ENCODE results near the gene WNT5B. TPM values are rescaled to one million over a fixed set of nuclear protein-coding genes. Genes with fewer than 3 reads are reported as not detected.

The WNT5B gene
- total RNA-seq, 2 donors from 2014 or later = 2.3 to 3.1 TPM

DNA sequence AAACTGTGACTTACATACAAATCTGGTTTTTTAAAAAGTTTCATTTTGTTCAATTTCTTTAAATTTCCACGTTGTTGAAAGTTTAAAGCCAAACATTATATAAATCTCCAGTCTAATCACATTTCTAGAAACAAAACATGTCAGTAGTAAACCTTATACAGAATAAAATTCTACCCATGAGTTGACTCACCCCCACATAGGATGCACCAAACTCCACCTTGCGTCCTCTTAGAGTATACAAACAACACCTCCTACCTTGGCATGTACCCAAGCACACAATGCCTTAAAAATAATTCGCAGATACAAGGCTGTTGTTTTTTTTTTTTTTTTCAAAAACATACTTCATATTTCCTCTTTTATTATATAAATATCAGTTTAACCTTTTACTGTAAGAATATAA, 38.0 kb upstream of the WNT5B start:
- ATAC-seq (ENCODE audit: insufficient number of reproducible peaks, low FRiP score, low read depth) (no peak), DNase-seq (ENCODE audit: low spot score) (no peak)
- H3K4me3 ChIP-seq = peak overlapping the region; percentile 83
- H3K4me1 ChIP-seq (ENCODE audit: control insufficient read depth in 1 of 2, low read depth in 2 of 2) = peaks cover 29 to 56% of the 10 kb centered on the region in 2 donors
- H3K36me3 ChIP-seq = no peaks in the 10 kb centered on the region
- TF ChIP-seq, protein P1, sequence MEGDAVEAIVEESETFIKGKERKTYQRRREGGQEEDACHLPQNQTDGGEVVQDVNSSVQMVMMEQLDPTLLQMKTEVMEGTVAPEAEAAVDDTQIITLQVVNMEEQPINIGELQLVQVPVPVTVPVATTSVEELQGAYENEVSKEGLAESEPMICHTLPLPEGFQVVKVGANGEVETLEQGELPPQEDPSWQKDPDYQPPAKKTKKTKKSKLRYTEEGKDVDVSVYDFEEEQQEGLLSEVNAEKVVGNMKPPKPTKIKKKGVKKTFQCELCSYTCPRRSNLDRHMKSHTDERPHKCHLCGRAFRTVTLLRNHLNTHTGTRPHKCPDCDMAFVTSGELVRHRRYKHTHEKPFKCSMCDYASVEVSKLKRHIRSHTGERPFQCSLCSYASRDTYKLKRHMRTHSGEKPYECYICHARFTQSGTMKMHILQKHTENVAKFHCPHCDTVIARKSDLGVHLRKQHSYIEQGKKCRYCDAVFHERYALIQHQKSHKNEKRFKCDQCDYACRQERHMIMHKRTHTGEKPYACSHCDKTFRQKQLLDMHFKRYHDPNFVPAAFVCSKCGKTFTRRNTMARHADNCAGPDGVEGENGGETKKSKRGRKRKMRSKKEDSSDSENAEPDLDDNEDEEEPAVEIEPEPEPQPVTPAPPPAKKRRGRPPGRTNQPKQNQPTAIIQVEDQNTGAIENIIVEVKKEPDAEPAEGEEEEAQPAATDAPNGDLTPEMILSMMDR (IDR thresholded peaks at IDR 0.05) = no peak
- no peaks in the 10 kb centered on the region for H3K27me3 ChIP-seq (replicated peaks; ENCODE audit: insufficient read depth)
- H3K9me3 ChIP-seq = no peaks in the 10 kb centered on the region
- peak overlapping the region in 1 of 2 donors; percentile 43 for H3K27ac ChIP-seq

DNA sequence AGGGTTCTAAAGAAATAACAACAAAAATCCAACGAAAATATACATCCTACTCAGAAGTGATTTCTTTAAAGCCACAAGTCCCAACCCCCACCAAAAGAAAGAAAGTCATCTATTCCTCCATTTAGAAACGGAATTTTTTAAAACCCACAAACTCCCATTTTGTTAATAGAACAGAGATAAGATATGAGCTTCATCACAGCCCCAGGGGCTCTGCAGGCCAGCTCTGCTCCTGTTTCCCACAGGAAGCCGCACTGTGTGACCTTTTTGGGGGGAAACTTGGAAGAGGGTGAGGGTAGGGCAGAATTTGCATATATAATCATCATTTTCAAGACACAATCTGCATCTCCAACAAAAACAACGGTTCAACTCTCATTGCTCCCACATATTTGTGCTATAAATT, 37.5 kb upstream of the WNT5B start:
- Histone ChIP-seq H3K9me3 (no peaks in the 10 kb centered on the region), H3K4me1 (ENCODE audit: control insufficient read depth in 1 of 2, low read depth in 2 of 2) (peaks cover 29 to 57% of the 10 kb centered on the region in 2 donors), H3K27me3 (replicated peaks; ENCODE audit: insufficient read depth) (no peaks in the 10 kb centered on the region), H3K36me3 (no peaks in the 10 kb centered on the region), H3K27ac (no peak overlapping the region), H3K4me3 (peak overlapping the region; percentile 83)
- TF ChIP-seq, protein P1 (IDR thresholded peaks at IDR 0.05) = no peak
- DNase-seq (ENCODE audit: low spot score) = no peak
- no peak for ATAC-seq (ENCODE audit: insufficient number of reproducible peaks, low FRiP score, low read depth)

DNA sequence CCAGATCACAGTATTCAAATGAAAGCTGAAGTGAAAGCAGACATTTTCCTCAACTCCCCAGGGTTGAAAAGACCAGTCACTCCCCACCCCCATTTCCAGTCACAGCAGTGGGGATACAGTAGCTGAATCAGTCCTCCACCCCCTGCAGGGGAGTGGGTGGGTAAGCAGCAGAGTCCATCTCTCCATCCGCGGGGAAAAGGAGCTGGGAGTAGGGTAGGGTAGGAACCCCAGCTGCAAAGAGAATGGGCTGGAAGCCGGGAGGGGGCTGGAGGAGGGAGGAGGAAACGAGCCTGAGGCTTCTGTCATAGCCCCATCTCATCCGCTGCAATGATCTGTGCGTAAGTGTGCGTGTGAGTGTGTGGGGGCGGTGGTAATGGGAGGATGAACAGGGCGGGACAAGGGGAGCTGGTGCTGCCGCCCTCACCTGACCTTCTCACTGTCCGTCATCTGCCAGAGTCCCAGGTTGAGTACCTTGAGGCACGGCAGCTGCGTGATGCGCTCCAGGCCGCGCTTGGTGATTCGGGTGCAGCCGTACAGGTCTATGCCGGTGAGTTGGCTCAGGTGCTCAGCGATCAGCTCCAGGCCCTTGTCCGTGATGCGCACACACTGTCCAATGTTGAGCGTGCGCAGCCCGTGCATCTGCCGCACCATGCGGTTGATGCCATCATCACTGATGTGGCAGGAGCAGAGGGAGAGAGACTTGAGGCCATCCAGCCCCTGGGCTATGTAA, 36.4 kb upstream of the WNT5B start:
- ATAC-seq (ENCODE audit: insufficient number of reproducible peaks, low FRiP score, low read depth) = no peak
- no peak for DNase-seq (ENCODE audit: low spot score)
- Histone ChIP-seq H3K27ac (peak overlapping the region in 1 of 2 donors; percentile 75), H3K36me3 (no peaks in the 10 kb centered on the region), H3K9me3 (no peaks in the 10 kb centered on the region), H3K4me3 (peak overlapping the region; percentile 83), H3K4me1 (ENCODE audit: control insufficient read depth in 1 of 2, low read depth in 2 of 2) (peaks cover 29 to 56% of the 10 kb centered on the region in 2 donors), H3K27me3 (replicated peaks; ENCODE audit: insufficient read depth) (no peaks in the 10 kb centered on the region)
- TF ChIP-seq, protein P1 (IDR thresholded peaks at IDR 0.05) = no peak

DNA sequence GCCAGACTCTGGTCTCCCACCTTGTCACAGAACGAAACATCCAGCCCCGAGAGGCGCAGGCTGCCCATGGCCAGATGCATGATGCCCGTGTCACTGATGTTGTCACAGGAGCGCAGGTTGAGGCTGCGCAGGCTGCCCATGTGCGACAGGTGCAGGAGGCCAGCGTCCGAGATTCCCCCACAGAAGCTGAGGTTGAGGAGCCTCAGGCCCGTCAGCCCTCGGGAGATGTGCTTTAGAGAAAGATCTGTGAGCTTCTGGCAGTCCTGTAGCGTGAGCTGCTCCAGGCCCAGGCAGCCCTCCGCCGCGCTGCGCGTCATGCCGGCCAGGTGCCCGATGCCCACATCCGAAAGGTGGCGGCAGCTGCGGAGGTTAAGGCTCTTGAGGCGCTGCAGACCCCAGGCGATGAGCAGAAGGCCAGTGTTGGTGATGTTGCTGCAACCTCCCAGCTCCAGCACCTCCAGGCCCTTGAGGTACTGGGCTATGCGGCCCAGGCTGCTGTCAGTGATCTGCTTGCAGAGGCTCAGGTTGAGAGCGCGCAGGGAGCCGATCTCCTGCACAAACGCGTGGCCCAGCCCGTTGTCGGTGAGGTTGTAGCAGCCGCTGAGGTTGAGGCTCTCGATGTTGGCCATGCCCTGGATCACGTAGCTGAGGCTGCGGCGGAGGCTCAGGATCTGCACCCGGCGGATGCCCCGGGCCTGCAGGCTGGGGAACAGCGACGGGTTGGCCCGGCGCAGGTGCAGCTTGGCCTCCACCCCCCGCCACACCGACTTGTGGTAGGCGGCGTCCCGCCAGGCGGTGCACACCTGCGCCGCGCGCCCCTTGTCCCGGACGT, 35.6 kb upstream of the WNT5B start:
- Histone ChIP-seq H3K27me3 (replicated peaks; ENCODE audit: insufficient read depth) (no peaks in the 10 kb centered on the region), H3K4me3 (peak overlapping the region; percentile 83), H3K36me3 (no peaks in the 10 kb centered on the region), H3K4me1 (ENCODE audit: control insufficient read depth in 1 of 2, low read depth in 2 of 2) (peaks cover 26 to 48% of the 10 kb centered on the region in 2 donors), H3K27ac (peak overlapping the region; percentile 65 to 75), H3K9me3 (no peaks in the 10 kb centered on the region)
- ATAC-seq (ENCODE audit: insufficient number of reproducible peaks, low FRiP score, low read depth) (no peak), DNase-seq (ENCODE audit: low spot score) (no peak)
- TF ChIP-seq, protein P1 (IDR thresholded peaks at IDR 0.05) = no peak

DNA sequence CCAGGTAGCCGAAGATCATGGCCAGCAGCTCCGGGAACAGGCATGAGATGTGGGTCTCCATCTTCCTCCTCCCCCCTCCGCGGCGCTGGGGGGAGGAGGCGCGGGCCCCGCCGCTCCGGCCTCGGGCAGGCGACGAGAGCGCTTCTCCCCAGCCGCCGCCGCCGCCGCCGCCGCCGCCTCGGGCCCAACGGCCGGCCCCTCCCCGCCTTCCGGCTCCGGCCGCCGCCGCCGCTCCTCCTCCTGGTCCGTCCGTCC, 35.1 kb upstream of the WNT5B start:
- no peaks in the 10 kb centered on the region for H3K9me3 ChIP-seq
- H3K27me3 ChIP-seq (replicated peaks; ENCODE audit: insufficient read depth) = no peaks in the 10 kb centered on the region
- peak overlapping the region; percentile 83 for H3K4me3 ChIP-seq
- ATAC-seq (ENCODE audit: insufficient number of reproducible peaks, low FRiP score, low read depth) = peak; percentile 51
- peak overlapping the region; percentile 65 to 75 for H3K27ac ChIP-seq
- TF ChIP-seq, protein P1 (IDR thresholded peaks at IDR 0.05) = no peak
- no peak for DNase-seq (ENCODE audit: low spot score)
- H3K36me3 ChIP-seq = no peaks in the 10 kb centered on the region
- H3K4me1 ChIP-seq (ENCODE audit: control insufficient read depth in 1 of 2, low read depth in 2 of 2) = peaks cover 26 to 43% of the 10 kb centered on the region in 2 donors

Measured in thoracic aorta (tissue), 2 donors.